ENCODE results near the gene ANKRD24. TPM values are rescaled to one million over a fixed set of nuclear protein-coding genes. Genes with fewer than 3 reads are reported as not detected.

The ANKRD24 gene
- polyA plus RNA-seq, 1 experiment, result 0.11 TPM

- ChIA-PET POLR2A (interaction anchor here (0.6 kb wide), 1 partner anchor 166 kb away, joined by 3 read pairs; no protein-coding TSS in a partner anchor), CTCF (interaction anchor here (0.6 kb wide), 1 partner anchor 169 kb away, joined by 3 read pairs; no protein-coding TSS in a partner anchor)
- peaks cover 4% of the 10 kb centered on the region for H3K27me3 ChIP-seq (ENCODE audit: control insufficient read depth, insufficient read depth, low read length)
- TF ChIP-seq, protein P1, sequence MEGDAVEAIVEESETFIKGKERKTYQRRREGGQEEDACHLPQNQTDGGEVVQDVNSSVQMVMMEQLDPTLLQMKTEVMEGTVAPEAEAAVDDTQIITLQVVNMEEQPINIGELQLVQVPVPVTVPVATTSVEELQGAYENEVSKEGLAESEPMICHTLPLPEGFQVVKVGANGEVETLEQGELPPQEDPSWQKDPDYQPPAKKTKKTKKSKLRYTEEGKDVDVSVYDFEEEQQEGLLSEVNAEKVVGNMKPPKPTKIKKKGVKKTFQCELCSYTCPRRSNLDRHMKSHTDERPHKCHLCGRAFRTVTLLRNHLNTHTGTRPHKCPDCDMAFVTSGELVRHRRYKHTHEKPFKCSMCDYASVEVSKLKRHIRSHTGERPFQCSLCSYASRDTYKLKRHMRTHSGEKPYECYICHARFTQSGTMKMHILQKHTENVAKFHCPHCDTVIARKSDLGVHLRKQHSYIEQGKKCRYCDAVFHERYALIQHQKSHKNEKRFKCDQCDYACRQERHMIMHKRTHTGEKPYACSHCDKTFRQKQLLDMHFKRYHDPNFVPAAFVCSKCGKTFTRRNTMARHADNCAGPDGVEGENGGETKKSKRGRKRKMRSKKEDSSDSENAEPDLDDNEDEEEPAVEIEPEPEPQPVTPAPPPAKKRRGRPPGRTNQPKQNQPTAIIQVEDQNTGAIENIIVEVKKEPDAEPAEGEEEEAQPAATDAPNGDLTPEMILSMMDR (IDR thresholded peaks at IDR 0.05; ENCODE audit: low read depth, low read length), result no peak
- DNase-seq (ENCODE audit: low read depth, low spot score), result no peak
- H3K9me3 ChIP-seq (ENCODE audit: control insufficient read depth, insufficient read depth, low read length), result no peaks in the 10 kb centered on the region
- H3K27ac ChIP-seq (ENCODE audit: low read depth, low read length), result no peak overlapping the region
- no peak overlapping the region for H3K4me3 ChIP-seq (ENCODE audit: low read depth, low read length)
Observed at GRCh38 chr19:4161415-4162077, 20.9 kb upstream of the ANKRD24 start.

- POLR2A ChIA-PET, result interaction anchor here (0.7 kb wide), 1 partner anchor 38 kb away, joined by 6 read pairs; no protein-coding TSS in a partner anchor
- DNase-seq (ENCODE audit: low read depth, low spot score), result no peak
- CTCF ChIA-PET, result no interaction called here
- Histone ChIP-seq H3K9me3 (ENCODE audit: control insufficient read depth, insufficient read depth, low read length) (no peaks in the 10 kb centered on the region), H3K4me3 (ENCODE audit: low read depth, low read length) (no peak overlapping the region), H3K27me3 (ENCODE audit: control insufficient read depth, insufficient read depth, low read length) (peaks cover 7% of the 10 kb centered on the region), H3K27ac (ENCODE audit: low read depth, low read length) (no peak overlapping the region)
- TF ChIP-seq, protein P1 (IDR thresholded peaks at IDR 0.05; ENCODE audit: low read depth, low read length), result no peak
Observed at GRCh38 chr19:4164262-4164661, 18.2 kb upstream of the ANKRD24 start.

DNA sequence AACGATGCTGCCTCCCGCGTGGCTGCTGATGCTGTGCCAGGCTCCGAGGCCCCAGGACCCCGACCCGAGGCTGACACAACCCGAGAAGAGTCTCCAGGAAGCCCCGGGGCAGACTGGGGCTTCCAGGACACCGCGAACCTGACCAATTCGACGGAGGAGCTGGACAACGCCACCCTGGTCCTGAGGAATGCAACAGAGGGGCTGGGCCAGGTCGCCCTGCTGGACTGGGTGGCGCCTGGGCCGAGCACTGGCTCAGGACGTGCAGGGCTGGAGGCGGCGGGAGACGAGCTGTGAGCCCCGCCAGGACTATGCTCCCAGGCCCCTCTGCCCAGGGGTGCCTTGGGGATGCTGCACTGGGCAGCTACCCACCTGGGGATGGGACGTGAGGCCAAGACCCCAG is 10.8 kb upstream of the ANKRD24 start:
- CTCF ChIA-PET, result no interaction called here
- TF ChIP-seq, protein P1 (IDR thresholded peaks at IDR 0.05; ENCODE audit: low read depth, low read length), result no peak
- Histone ChIP-seq H3K27me3 (ENCODE audit: control insufficient read depth, insufficient read depth, low read length) (peaks cover 9% of the 10 kb centered on the region), H3K4me3 (ENCODE audit: low read depth, low read length) (no peak overlapping the region), H3K27ac (ENCODE audit: low read depth, low read length) (no peak overlapping the region), H3K9me3 (ENCODE audit: control insufficient read depth, insufficient read depth, low read length) (no peaks in the 10 kb centered on the region)
- DNase-seq (ENCODE audit: low read depth, low spot score), result no peak
- POLR2A ChIA-PET, result no interaction called here

- Histone ChIP-seq H3K27me3 (ENCODE audit: control insufficient read depth, insufficient read depth, low read length) (peaks cover 9% of the 10 kb centered on the region), H3K9me3 (ENCODE audit: control insufficient read depth, insufficient read depth, low read length) (no peaks in the 10 kb centered on the region), H3K27ac (ENCODE audit: low read depth, low read length) (no peak overlapping the region), H3K4me3 (ENCODE audit: low read depth, low read length) (no peak overlapping the region)
- DNase-seq (ENCODE audit: low read depth, low spot score), result no peak
- ChIA-PET POLR2A (interaction anchor here (0.7 kb wide), 1 partner anchor 96 kb away, joined by 3 read pairs; no protein-coding TSS in a partner anchor), CTCF (interaction anchor here (0.5 kb wide), 1 partner anchor 15 kb away, joined by 7 read pairs; no protein-coding TSS in a partner anchor)
- TF ChIP-seq, protein P1 (IDR thresholded peaks at IDR 0.05; ENCODE audit: low read depth, low read length), result no peak
Observed at GRCh38 chr19:4172861-4173473, 9.5 kb upstream of the ANKRD24 start.
